Fibroblast of lung (primary cell): ENCODE results near the gene AP5B1.

ENCODE experiments used
- EZH2 ChIP-seq: IDR thresholded peaks from 2 replicates; pipeline ENCODE4 v1.5.1; 2012; ENCODE audit warnings: low read length, control low read depth, mild to moderate bottlenecking; ENCODE audit errors: missing control alignments
- TF ChIP-seq, protein P1 (sequence below), 2 donors: IDR thresholded peaks in 1 of 2; conservative IDR thresholded peaks in 1 of 2; 1 replicate in 1 of 2; 2 replicates in 1 of 2; pipeline ENCODE4 v1.5.1; 2011 to 2012; ENCODE audit warnings: low read length in 2 of 2, control low read depth in 1 of 2, inconsistent platforms in 1 of 2, low read depth in 1 of 2, mild to moderate bottlenecking in 1 of 2

DNA sequence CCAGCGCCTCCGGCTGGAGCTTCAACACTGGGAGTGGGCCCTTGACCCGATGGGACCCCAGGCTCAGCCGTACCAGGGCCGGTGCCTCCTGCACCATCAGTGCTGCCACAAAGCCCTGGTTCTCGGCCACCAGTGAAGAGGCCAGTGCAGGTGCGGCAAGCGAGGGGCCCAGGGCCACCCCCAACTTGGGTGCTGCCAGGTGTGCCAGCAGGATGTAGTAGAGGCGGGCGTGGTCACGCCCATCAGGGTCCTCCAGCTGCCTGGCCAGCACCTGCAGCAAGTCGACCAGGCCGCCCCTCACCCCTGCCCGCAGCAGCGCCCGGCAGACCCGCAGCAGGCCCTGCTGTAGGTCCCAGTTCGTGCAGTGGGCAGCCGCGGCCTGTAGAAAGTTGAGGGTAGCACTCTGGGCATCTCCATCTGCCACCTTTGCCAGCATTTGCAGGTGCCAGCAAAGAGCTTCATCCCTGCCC is 2.3 kb downstream of the AP5B1 start:
- TF ChIP-seq, protein P1, sequence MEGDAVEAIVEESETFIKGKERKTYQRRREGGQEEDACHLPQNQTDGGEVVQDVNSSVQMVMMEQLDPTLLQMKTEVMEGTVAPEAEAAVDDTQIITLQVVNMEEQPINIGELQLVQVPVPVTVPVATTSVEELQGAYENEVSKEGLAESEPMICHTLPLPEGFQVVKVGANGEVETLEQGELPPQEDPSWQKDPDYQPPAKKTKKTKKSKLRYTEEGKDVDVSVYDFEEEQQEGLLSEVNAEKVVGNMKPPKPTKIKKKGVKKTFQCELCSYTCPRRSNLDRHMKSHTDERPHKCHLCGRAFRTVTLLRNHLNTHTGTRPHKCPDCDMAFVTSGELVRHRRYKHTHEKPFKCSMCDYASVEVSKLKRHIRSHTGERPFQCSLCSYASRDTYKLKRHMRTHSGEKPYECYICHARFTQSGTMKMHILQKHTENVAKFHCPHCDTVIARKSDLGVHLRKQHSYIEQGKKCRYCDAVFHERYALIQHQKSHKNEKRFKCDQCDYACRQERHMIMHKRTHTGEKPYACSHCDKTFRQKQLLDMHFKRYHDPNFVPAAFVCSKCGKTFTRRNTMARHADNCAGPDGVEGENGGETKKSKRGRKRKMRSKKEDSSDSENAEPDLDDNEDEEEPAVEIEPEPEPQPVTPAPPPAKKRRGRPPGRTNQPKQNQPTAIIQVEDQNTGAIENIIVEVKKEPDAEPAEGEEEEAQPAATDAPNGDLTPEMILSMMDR (conservative IDR thresholded peaks at IDR 0.05 in 1 of 2, IDR thresholded peaks at IDR 0.05 in 1 of 2; ENCODE audit: low read depth in 1 of 2, low read length in 2 of 2): no peak
- no peak for TF ChIP-seq EZH2
